Type B pancreatic cell (in vitro differentiated cells): ENCODE results near the gene WWC1. TPM values are rescaled to one million over a fixed set of nuclear protein-coding genes. Genes with fewer than 3 reads are reported as not detected.

ENCODE experiments used
- DNase-seq: peaks from one replicate; pipeline ENCODE4 v3.0.0; 2021; ENCODE audit warnings: mixed read lengths; ENCODE audit not compliant: unreplicated experiment; ENCODE audit errors: extremely low spot score
- H3K27ac Mint-ChIP-seq: 2 replicates; pipeline ENCODE4 v1.8.0; 2021; ENCODE audit warnings: mild to moderate bottlenecking, mixed read lengths
- H3K27me3 Mint-ChIP-seq: 2 replicates; pipeline ENCODE4 v1.8.0; 2021; ENCODE audit warnings: mixed read lengths
- H3K36me3 Mint-ChIP-seq: 2 replicates; pipeline ENCODE4 v1.8.0; 2021; ENCODE audit warnings: mixed read lengths
- H3K4me1 Mint-ChIP-seq: one replicate; pipeline ENCODE4 v1.8.0; 2021; ENCODE audit warnings: mixed read lengths; ENCODE audit not compliant: unreplicated experiment
- H3K4me3 Mint-ChIP-seq: 2 replicates; pipeline ENCODE4 v1.8.0; 2021; ENCODE audit warnings: mild to moderate bottlenecking, mixed read lengths
- H3K9me3 Mint-ChIP-seq: 2 replicates; pipeline ENCODE4 v1.8.0; 2021; ENCODE audit warnings: mixed read lengths
- CTCF ChIP-seq: fragments of 200-600 bp; sonication (generic); conservative IDR thresholded peaks from 2 replicates; pipeline ENCODE4 v1.5.0; 2021; ENCODE audit warnings: antibody characterized with exemption, mild to moderate bottlenecking
- total RNA-seq: library from RNA; stranded (reverse); gene quantifications from 2 replicates; pipeline ENCODE4 v1.2.1, GENCODE V29; 2021; ENCODE audit warnings: low replicate concordance

The WWC1 gene
- total RNA-seq, 1 donor from 2014 or later: 80.1 TPM

DNA sequence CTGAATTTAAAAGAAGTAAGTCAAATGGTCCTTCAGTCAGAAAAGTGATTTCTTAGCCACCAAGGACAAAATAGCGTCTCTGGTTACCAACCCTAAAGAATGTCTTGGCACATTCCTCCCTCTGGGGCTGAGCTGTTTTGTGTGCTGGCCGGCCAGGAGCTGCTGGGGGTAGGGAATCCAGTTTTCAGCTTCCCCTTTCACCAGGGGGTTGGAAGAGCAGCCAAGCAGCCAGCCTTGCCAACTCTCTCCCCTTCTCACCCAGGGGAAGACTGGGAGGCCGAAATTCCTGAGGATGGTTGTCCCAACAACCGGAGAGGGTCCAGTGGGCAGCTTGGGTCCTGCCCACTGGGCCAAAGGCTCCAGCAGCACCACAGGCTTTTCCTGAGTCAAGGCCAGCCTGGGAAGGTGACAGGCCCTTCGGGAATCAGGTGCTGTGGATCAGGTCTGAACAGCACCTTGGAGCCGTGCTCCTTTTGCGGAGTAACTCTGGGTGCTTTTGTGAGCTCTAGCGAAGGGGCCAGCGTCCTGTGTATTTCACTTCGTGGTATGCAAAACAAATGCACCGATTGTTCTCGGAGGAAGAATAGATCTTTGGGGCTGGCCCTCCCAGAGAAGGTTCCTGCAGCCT is 4.2 kb downstream of the WWC1 start:
- Mint-ChIP-seq H3K27ac (peak overlapping the region; percentile 87), H3K4me3 (peak overlapping the region; percentile 88), H3K36me3 (peaks cover 4% of the 10 kb centered on the region), H3K9me3 (no peaks in the 10 kb centered on the region), H3K27me3 (peaks cover 4% of the 10 kb centered on the region), H3K4me1 (peaks cover 38% of the 10 kb centered on the region)
- TF ChIP-seq CTCF: peak; percentile 76
- no peak for DNase-seq

DNA sequence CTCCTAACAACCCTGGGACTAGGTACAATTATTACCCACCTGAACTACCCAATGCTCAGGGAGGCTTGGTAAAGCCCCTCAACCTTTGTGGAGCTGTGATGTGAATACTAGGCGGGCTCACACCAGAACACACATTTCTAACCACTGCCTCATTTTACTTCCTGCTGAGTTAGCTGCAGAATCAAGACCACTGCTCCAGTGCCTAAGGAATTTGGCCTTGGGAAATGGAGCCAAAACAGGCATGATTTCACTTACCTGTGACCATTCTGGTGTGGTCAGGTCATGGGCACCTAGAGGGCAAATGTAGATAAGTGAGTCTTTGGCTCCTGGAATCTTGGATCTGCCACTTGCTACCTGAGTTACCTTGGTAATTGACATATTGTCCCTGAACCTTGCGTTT is 5.2 kb downstream of the WWC1 start:
- no peaks in the 10 kb centered on the region for H3K9me3 Mint-ChIP-seq
- peak overlapping the region; percentile 87 for H3K27ac Mint-ChIP-seq
- peaks cover 6% of the 10 kb centered on the region for H3K36me3 Mint-ChIP-seq
- H3K4me1 Mint-ChIP-seq: peaks cover 46% of the 10 kb centered on the region
- no peak for DNase-seq
- H3K4me3 Mint-ChIP-seq: peak overlapping the region; percentile 31
- peaks cover 4% of the 10 kb centered on the region for H3K27me3 Mint-ChIP-seq
- no peak for TF ChIP-seq CTCF

DNA sequence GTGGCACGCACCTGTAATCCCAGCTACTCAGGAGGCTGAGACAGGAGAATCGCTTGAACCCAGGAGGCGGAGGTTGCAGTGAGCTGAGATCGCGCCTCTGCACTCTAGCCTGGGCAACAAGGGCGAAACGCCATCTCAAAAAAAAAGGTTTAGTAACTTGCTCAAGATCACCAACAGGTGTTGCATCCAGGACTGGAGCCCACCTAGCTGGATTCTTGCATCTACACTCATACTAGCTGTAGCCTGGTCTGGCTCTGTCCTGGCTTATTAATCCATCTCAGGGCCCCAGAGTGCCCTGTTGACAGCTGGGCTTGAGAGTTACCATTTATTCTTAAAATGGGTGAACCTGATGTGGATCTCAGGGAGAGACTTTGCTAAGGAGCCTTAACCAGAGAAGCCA is 7.5 kb downstream of the WWC1 start:
- Mint-ChIP-seq H3K4me1 (peaks cover 56% of the 10 kb centered on the region), H3K27me3 (no peaks in the 10 kb centered on the region), H3K9me3 (no peaks in the 10 kb centered on the region), H3K27ac (peak overlapping the region; percentile 50), H3K36me3 (peaks cover 12% of the 10 kb centered on the region), H3K4me3 (no peak overlapping the region)
- DNase-seq: no peak
- TF ChIP-seq CTCF: no peak

GRCh38 chr5:168299372-168299771 is 7.9 kb downstream of the WWC1 start:
- no peak for TF ChIP-seq CTCF
- no peak for DNase-seq
- H3K27me3 Mint-ChIP-seq: no peaks in the 10 kb centered on the region
- H3K4me3 Mint-ChIP-seq: no peak overlapping the region
- H3K4me1 Mint-ChIP-seq: peaks cover 54% of the 10 kb centered on the region
- H3K36me3 Mint-ChIP-seq: peaks cover 12% of the 10 kb centered on the region
- peak overlapping the region; percentile 50 for H3K27ac Mint-ChIP-seq
- no peaks in the 10 kb centered on the region for H3K9me3 Mint-ChIP-seq

GRCh38 chr5:168300326-168301182 is 9.1 kb downstream of the WWC1 start:
- Mint-ChIP-seq H3K4me3 (peak overlapping the region; percentile 65), H3K27ac (peak overlapping the region; percentile 82), H3K9me3 (peaks cover 4% of the 10 kb centered on the region), H3K27me3 (no peaks in the 10 kb centered on the region), H3K4me1 (peaks cover 52% of the 10 kb centered on the region), H3K36me3 (peaks cover 16% of the 10 kb centered on the region)
- DNase-seq: no peak
- no peak for TF ChIP-seq CTCF
